HepG2 (cell line): ENCODE data around the gene ZNF749. TPM values are rescaled to one million over a fixed set of nuclear protein-coding genes. Genes with fewer than 3 reads are reported as not detected.

Experiments
- HNF4G ChIP-seq, 2 experiments: sonication (generic) in 1 of 2; formaldehyde crosslinking in 1 of 2; IDR thresholded peaks; 2 replicates each; pipeline versions ENCODE4 v1.4.0 to v1.6.1; 2011 to 2020; ENCODE audit warnings: borderline replicate concordance in 2 of 2, low read depth in 2 of 2, mild to moderate bottlenecking in 2 of 2, low read length in 1 of 2, missing genetic modification reagents in 1 of 2, moderate library complexity in 1 of 2
- MZF1 ChIP-seq: sonication (generic); formaldehyde crosslinking; IDR thresholded peaks from 2 replicates; pipeline ENCODE4 v1.8.1; 2023; ENCODE audit warnings: mild to moderate bottlenecking, missing genetic modification reagents, borderline replicate concordance
- NFYB ChIP-seq: sonication (generic); formaldehyde crosslinking; IDR thresholded peaks from 2 replicates; pipeline ENCODE4 v1.4.0; 2020; ENCODE audit warnings: missing genetic modification reagents
- PITX1 ChIP-seq: sonication (generic); formaldehyde crosslinking; IDR thresholded peaks from 2 replicates; pipeline ENCODE4 v1.5.1; 2020; ENCODE audit warnings: mild to moderate bottlenecking, missing genetic modification reagents
- ZFX ChIP-seq: sonication (generic); formaldehyde crosslinking; IDR thresholded peaks from 2 replicates; pipeline ENCODE4 v1.4.0; 2020; ENCODE audit warnings: mild to moderate bottlenecking, low read depth, missing genetic modification reagents, moderate library complexity
- ZNF12 ChIP-seq: sonication (generic); formaldehyde crosslinking; IDR thresholded peaks from 2 replicates; pipeline ENCODE4 v1.5.0; 2020; ENCODE audit warnings: missing genetic modification reagents
- ZNF605 ChIP-seq: sonication (generic); formaldehyde crosslinking; IDR thresholded peaks from 2 replicates; pipeline ENCODE4 v1.8.0; 2022; ENCODE audit warnings: mild to moderate bottlenecking, missing genetic modification reagents
- polyA plus RNA-seq, 8 experiments: library from polyadenylated mRNA; depleted of rRNA in 3 of 8; stranded (reverse) in 7 of 8; unstranded in 1 of 8; fragments of >200 nt; fragmentation: Illumina TruSeq in 4 of 8; extraction: Trizol in 4 of 8; gene quantifications; 2 replicates each; pipeline versions ENCODE4 v1.2.1 to v1.2.3, GENCODE V29; 2011 to 2016; ENCODE audit warnings: low read depth in 4 of 8, missing spikeins in 1 of 8, mixed read lengths in 1 of 8; ENCODE audit not compliant: insufficient read depth in 1 of 8
- total RNA-seq, 5 experiments: library from RNA; depleted of rRNA; stranded (reverse); fragments of >200 nt; fragmentation: Illumina TruSeq; extraction: Trizol; gene quantifications; 2 replicates each; pipeline ENCODE4 v1.2.3, GENCODE V29; 2016; ENCODE audit warnings: low read depth in 1 of 5
- TF ChIP-seq, protein P1 (sequence below): sonication (generic); formaldehyde crosslinking; conservative IDR thresholded peaks from 2 replicates; pipeline ENCODE4 v1.4.0; 2020; ENCODE audit warnings: mild to moderate bottlenecking, missing genetic modification reagents, moderate library complexity
- TF ChIP-seq, protein P2 (sequence below): sonication (generic); formaldehyde crosslinking; IDR thresholded peaks from 2 replicates; pipeline ENCODE4 v1.4.0; 2020; ENCODE audit warnings: missing genetic modification reagents
- TF ChIP-seq, protein P3 (sequence below): sonication (generic); formaldehyde crosslinking; IDR thresholded peaks from one replicate; pipeline ENCODE4 v1.5.1; 2020; ENCODE audit warnings: mild to moderate bottlenecking, missing genetic modification reagents; ENCODE audit errors: not compliant biosample characterization
- TF ChIP-seq, protein P4 (sequence below): sonication (generic); formaldehyde crosslinking; IDR thresholded peaks from 2 replicates; pipeline ENCODE4 v1.5.0; 2020; ENCODE audit warnings: mild to moderate bottlenecking, missing genetic modification reagents, moderate library complexity

ZNF749 gene
- total and polyA plus RNA-seq, 2 of the 13 experiments (the other 11 are each of a cell fraction or from before 2014, with no cell fraction given): 18.9 to 21.0 TPM

DNA sequence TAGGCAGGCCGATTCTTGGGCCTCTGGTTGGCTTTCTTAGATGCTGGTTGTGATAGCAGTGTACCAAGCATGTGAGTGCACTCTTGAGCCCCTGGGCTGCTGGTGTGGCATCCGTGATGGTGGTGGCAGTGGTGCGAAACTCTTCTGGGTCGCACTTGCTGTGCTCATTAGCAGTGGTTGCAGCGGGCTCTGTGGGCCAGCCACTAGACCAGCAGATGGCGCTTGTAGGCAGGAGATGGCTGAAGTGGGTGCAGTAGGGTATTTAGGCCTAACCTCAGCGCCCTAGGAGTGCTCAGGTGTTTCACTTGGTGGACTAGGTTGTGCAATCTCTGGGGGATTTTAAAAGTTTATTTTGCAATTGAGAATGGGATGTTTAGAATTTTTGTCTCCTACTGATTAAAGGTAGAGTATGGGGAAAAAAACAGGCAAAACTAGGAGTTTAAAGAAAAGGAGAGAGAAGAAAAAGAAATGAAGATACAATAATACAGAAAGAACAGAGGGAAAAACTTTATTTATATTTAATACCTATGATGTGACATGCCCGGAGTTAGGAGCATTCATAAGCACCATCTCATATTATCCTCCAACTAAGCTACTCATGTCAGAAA lies 28.5 kb upstream of the ZNF749 start (continued):
- TF ChIP-seq, protein P1, sequence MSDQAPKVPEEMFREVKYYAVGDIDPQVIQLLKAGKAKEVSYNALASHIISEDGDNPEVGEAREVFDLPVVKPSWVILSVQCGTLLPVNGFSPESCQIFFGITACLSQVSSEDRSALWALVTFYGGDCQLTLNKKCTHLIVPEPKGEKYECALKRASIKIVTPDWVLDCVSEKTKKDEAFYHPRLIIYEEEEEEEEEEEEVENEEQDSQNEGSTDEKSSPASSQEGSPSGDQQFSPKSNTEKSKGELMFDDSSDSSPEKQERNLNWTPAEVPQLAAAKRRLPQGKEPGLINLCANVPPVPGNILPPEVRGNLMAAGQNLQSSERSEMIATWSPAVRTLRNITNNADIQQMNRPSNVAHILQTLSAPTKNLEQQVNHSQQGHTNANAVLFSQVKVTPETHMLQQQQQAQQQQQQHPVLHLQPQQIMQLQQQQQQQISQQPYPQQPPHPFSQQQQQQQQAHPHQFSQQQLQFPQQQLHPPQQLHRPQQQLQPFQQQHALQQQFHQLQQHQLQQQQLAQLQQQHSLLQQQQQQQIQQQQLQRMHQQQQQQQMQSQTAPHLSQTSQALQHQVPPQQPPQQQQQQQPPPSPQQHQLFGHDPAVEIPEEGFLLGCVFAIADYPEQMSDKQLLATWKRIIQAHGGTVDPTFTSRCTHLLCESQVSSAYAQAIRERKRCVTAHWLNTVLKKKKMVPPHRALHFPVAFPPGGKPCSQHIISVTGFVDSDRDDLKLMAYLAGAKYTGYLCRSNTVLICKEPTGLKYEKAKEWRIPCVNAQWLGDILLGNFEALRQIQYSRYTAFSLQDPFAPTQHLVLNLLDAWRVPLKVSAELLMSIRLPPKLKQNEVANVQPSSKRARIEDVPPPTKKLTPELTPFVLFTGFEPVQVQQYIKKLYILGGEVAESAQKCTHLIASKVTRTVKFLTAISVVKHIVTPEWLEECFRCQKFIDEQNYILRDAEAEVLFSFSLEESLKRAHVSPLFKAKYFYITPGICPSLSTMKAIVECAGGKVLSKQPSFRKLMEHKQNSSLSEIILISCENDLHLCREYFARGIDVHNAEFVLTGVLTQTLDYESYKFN (CRISPR knock-in tag): no peak
- TF ChIP-seq HNF4G (IDR thresholded peaks at IDR 0.05; ENCODE audit: borderline replicate concordance, low read depth, low read length) (no peak), HNF4G (CRISPR knock-in tag; IDR thresholded peaks at IDR 0.05; ENCODE audit: borderline replicate concordance, low read depth) (no peak), PITX1 (no peak), ZNF12 (no peak), ZNF605 (CRISPR knock-in tag) (peak; percentile 52; the same call in 1 of the 2 replicates), NFYB (CRISPR knock-in tag) (no peak), ZFX (CRISPR knock-in tag) (peak; percentile 87), MZF1 (CRISPR knock-in tag) (no peak)
- TF ChIP-seq, protein P2, sequence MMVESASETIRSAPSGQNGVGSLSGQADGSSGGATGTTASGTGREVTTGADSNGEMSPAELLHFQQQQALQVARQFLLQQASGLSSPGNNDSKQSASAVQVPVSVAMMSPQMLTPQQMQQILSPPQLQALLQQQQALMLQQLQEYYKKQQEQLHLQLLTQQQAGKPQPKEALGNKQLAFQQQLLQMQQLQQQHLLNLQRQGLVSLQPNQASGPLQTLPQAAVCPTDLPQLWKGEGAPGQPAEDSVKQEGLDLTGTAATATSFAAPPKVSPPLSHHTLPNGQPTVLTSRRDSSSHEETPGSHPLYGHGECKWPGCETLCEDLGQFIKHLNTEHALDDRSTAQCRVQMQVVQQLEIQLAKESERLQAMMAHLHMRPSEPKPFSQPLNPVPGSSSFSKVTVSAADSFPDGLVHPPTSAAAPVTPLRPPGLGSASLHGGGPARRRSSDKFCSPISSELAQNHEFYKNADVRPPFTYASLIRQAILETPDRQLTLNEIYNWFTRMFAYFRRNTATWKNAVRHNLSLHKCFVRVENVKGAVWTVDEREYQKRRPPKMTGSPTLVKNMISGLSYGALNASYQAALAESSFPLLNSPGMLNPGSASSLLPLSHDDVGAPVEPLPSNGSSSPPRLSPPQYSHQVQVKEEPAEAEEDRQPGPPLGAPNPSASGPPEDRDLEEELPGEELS: no peak
- TF ChIP-seq, protein P3, sequence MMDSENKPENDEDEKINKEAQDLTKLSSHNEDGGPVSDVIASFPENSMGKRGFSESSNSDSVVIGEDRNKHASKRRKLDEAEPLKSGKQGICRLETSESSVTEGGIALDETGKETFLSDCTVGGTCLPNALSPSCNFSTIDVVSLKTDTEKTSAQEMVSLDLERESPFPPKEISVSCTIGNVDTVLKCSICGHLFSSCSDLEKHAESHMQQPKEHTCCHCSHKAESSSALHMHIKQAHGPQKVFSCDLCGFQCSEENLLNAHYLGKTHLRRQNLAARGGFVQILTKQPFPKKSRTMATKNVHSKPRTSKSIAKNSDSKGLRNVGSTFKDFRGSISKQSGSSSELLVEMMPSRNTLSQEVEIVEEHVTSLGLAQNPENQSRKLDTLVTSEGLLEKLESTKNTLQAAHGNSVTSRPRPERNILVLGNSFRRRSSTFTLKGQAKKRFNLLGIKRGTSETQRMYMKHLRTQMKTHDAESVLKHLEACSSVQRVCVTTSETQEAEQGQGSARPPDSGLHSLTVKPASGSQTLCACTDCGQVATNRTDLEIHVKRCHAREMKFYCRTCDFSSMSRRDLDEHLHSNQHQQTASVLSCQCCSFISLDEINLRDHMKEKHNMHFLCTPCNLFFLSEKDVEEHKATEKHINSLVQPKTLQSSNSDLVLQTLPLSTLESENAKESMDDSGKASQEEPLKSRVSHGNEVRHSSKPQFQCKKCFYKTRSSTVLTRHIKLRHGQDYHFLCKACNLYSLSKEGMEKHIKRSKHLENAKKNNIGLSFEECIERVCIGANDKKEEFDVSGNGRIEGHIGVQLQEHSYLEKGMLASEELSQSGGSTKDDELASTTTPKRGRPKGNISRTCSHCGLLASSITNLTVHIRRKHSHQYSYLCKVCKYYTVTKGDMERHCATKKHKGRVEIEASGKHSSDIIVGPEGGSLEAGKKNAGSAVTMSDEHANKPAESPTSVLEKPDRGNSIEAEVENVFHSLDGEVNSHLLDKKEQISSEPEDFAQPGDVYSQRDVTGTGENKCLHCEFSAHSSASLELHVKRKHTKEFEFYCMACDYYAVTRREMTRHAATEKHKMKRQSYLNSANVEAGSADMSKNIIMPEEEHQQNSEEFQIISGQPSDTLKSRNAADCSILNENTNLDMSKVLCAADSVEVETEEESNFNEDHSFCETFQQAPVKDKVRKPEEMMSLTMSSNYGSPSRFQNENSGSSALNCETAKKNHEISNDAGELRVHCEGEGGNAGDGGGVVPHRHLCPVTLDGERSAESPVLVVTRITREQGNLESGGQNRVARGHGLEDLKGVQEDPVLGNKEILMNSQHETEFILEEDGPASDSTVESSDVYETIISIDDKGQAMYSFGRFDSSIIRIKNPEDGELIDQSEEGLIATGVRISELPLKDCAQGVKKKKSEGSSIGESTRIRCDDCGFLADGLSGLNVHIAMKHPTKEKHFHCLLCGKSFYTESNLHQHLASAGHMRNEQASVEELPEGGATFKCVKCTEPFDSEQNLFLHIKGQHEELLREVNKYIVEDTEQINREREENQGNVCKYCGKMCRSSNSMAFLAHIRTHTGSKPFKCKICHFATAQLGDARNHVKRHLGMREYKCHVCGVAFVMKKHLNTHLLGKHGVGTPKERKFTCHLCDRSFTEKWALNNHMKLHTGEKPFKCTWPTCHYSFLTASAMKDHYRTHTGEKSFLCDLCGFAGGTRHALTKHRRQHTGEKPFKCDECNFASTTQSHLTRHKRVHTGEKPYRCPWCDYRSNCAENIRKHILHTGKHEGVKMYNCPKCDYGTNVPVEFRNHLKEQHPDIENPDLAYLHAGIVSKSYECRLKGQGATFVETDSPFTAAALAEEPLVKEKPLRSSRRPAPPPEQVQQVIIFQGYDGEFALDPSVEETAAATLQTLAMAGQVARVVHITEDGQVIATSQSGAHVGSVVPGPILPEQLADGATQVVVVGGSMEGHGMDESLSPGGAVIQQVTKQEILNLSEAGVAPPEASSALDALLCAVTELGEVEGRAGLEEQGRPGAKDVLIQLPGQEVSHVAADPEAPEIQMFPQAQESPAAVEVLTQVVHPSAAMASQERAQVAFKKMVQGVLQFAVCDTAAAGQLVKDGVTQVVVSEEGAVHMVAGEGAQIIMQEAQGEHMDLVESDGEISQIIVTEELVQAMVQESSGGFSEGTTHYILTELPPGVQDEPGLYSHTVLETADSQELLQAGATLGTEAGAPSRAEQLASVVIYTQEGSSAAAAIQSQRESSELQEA (CRISPR knock-in tag): no peak
- TF ChIP-seq, protein P4, sequence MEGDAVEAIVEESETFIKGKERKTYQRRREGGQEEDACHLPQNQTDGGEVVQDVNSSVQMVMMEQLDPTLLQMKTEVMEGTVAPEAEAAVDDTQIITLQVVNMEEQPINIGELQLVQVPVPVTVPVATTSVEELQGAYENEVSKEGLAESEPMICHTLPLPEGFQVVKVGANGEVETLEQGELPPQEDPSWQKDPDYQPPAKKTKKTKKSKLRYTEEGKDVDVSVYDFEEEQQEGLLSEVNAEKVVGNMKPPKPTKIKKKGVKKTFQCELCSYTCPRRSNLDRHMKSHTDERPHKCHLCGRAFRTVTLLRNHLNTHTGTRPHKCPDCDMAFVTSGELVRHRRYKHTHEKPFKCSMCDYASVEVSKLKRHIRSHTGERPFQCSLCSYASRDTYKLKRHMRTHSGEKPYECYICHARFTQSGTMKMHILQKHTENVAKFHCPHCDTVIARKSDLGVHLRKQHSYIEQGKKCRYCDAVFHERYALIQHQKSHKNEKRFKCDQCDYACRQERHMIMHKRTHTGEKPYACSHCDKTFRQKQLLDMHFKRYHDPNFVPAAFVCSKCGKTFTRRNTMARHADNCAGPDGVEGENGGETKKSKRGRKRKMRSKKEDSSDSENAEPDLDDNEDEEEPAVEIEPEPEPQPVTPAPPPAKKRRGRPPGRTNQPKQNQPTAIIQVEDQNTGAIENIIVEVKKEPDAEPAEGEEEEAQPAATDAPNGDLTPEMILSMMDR: peak; percentile 96
